Testis (tissue), 3 donors: ENCODE results near the gene ARID1A. TPM values are rescaled to one million over a fixed set of nuclear protein-coding genes. Genes with fewer than 3 reads are reported as not detected.

Source experiments
- DNase-seq: peaks from one replicate; pipeline ENCODE4 v3.0.0-alpha.2; 2019
- H3K27ac ChIP-seq, 2 donors: fragments of 200-600 bp; sonication (generic); one replicate each; pipeline ENCODE4 v1.5.1; 2019
- H3K27me3 ChIP-seq: fragments of 200-600 bp; sonication (generic); one replicate; pipeline ENCODE4 v1.5.1; 2019
- H3K36me3 ChIP-seq: fragments of 200-600 bp; sonication (generic); one replicate; pipeline ENCODE4 v1.5.1; 2017; ENCODE audit warnings: low read depth; ENCODE audit errors: missing control alignments
- H3K4me1 ChIP-seq: fragments of 200-600 bp; sonication (generic); one replicate; pipeline ENCODE4 v1.5.1; 2019
- H3K4me3 ChIP-seq, 2 donors: fragments of 200-600 bp; sonication (generic); one replicate each; pipeline ENCODE4 v1.5.1; 2017 to 2019
- H3K9me3 ChIP-seq: fragments of 200-600 bp; sonication (generic); one replicate; pipeline ENCODE4 v1.5.1; 2017
- CTCF ChIP-seq, 3 experiments: fragments of 450-650 bp in 2 of 3; fragments of 200-600 bp in 1 of 3; sonication (generic) in 1 of 3; IDR thresholded peaks; one replicate each; pipeline ENCODE4 v1.5.1; 2016 to 2019; ENCODE audit warnings: antibody characterized with exemption in 3 of 3, mild to moderate bottlenecking in 2 of 3, moderate library complexity in 1 of 3
- POLR2A ChIP-seq: fragments of 450-650 bp; IDR thresholded peaks from one replicate; pipeline ENCODE4 v1.6.1; 2017; ENCODE audit warnings: antibody characterized with exemption, mild to moderate bottlenecking, moderate library complexity
- WGBS, 2 donors: methylation state at CpG; one replicate each; pipeline ENCODE4 v1.1.5; 2018; 5-methylcytosine and 5-hydroxymethylcytosine counted together
- intact Hi-C: fragments of 100-400 bp; cut with DNase I; formaldehyde crosslinking; loops from one replicate; pipeline ENCODE4 v1.15.1; 2023; ENCODE audit warnings: low total_unique reads
- polyA plus RNA-seq: library from polyadenylated mRNA; stranded (reverse); fragments of 350-450 nt; fragmentation: Illumina TruSeq; extraction: RNeasy Lipid Tissue Mini Kit (QIAGEN cat#74804); gene quantifications from one replicate; pipeline ENCODE4 v1.2.3, GENCODE V29; 2014; ENCODE audit warnings: low read depth, low replicate concordance; ENCODE audit not compliant: insufficient read depth
- small RNA-seq, 2 donors: library from RNA; depleted of rRNA; stranded (forward); fragments of <200 nt; gene quantifications; one replicate each; pipeline ENCODE3, GENCODE V24; 2016
- total RNA-seq, 2 donors: library from RNA; depleted of rRNA; stranded (reverse); fragments of >200 nt; gene quantifications; one replicate each; pipeline ENCODE4 v1.2.3, GENCODE V29; 2016

ARID1A gene
- total and polyA plus RNA-seq, 3 donors from 2014 or later: 53.7 to 119 (median 106) TPM

DNA sequence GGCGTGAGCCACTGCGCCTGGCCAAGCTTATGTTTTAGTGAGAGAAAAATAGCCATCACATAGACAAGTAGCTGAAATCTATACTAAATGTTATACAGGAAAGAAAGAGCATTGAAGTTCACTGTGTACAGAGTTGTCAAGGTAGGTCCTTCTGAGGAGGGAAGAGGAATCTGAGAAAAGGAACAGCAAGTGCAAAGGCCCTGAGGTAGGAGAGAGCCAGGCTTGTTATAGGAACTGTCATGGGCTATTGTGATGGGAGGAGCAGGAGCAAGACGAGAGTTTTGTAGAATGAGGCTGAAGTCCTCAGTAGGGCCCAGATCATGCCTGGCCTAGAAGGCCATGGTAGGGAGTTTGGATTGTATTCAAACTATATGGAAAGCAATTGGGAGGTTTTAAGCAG lies 135.2 kb downstream of the ARID1A start:
- peaks cover 9% of the 10 kb centered on the region for H3K4me1 ChIP-seq
- no peaks in the 10 kb centered on the region for H3K27me3 ChIP-seq
- TF ChIP-seq POLR2A (no peak), CTCF (IDR thresholded peaks at IDR 0.05) (no peak)
- H3K36me3 ChIP-seq: no peaks in the 10 kb centered on the region
- intact Hi-C loops: no loop called here
- H3K27ac ChIP-seq: no peak overlapping the region
- DNase-seq: no peak
- no peaks in the 10 kb centered on the region for H3K9me3 ChIP-seq
- WGBS, 2 donors: 95 to 99% methylated on average over 3 of the region's 3 CpGs
- no peak overlapping the region for H3K4me3 ChIP-seq

Small RNA genes lying within 50 kb of the gene (small RNA-seq; reads per million reads assigned to genes)
- gene AL627082.1 (0 reads per million in 2 donors), gene RN7SL165P (0 reads per million in 2 donors)

Other genes with a start within 250 kb of the ARID1A start
- 100 to 1,000 TPM; 244 to 285 TPM for gene HMGN2, start 223.6 kb upstream of the ARID1A start, total RNA-seq
- gene HMGN2, start 223.6 kb upstream of the ARID1A start, polyA plus RNA-seq: 392 TPM
- gene RPS6KA1, start 166.3 kb upstream of the ARID1A start, total RNA-seq: 10 to 100 TPM; 14.9 to 24.2 TPM
- 15.6 TPM for gene RPS6KA1, start 166.3 kb upstream of the ARID1A start, polyA plus RNA-seq
- gene PIGV, start 91.9 kb downstream of the ARID1A start, total RNA-seq: 10 to 100 TPM; 47.6 to 52.5 TPM
- gene PIGV, start 91.9 kb downstream of the ARID1A start, polyA plus RNA-seq: 101 TPM
- gene ZDHHC18, start 130.7 kb downstream of the ARID1A start, total RNA-seq: 10 to 100 TPM; 20.6 to 30.7 TPM
- gene ZDHHC18, start 130.7 kb downstream of the ARID1A start, polyA plus RNA-seq: 17.9 TPM
- gene SFN, start 167.1 kb downstream of the ARID1A start, total RNA-seq: under 1 TPM in 1 of 2 donors, not detected in 1; 0.31 TPM
- gene SFN, start 167.1 kb downstream of the ARID1A start, polyA plus RNA-seq: 0.41 TPM
- 10 to 100 TPM; 19.8 to 22.2 TPM for gene GPN2, start 194.3 kb downstream of the ARID1A start, total RNA-seq
- gene GPN2, start 194.3 kb downstream of the ARID1A start, polyA plus RNA-seq: 22.2 TPM
- 10 to 100 TPM; 16.5 to 18.9 TPM for gene GPATCH3, start 204.5 kb downstream of the ARID1A start, total RNA-seq
- 17.7 TPM for gene GPATCH3, start 204.5 kb downstream of the ARID1A start, polyA plus RNA-seq
- 1 to 10 TPM in 1 of 2 donors, under 1 TPM in 1; 0.93 to 2.0 TPM for gene NR0B2, start 218.0 kb downstream of the ARID1A start, total RNA-seq
- gene NR0B2, start 218.0 kb downstream of the ARID1A start, polyA plus RNA-seq: 1.2 TPM
- gene NUDC, start 225.7 kb downstream of the ARID1A start, total RNA-seq: 10 to 100 TPM; 78.9 to 95.0 TPM
- 153 TPM for gene NUDC, start 225.7 kb downstream of the ARID1A start, polyA plus RNA-seq